OCI-LY3 (cell line): ENCODE measurements around the gene BMI1.

ENCODE experiments used
- CTCF ChIP-seq: fragments of 200-600, 300-600 bp; sonication (generic); IDR thresholded peaks from 2 replicates; pipeline ENCODE4 v1.5.1; 2014; ENCODE audit warnings: antibody characterized with exemption, low read length, low read depth
- EZH2phosphoT487 ChIP-seq: fragments of 200-600 bp; shearing (Covaris generic); IDR thresholded peaks from 2 replicates; pipeline ENCODE4 v1.6.1; 2018; ENCODE audit warnings: antibody characterized with exemption, mixed run types, low read depth

DNA sequence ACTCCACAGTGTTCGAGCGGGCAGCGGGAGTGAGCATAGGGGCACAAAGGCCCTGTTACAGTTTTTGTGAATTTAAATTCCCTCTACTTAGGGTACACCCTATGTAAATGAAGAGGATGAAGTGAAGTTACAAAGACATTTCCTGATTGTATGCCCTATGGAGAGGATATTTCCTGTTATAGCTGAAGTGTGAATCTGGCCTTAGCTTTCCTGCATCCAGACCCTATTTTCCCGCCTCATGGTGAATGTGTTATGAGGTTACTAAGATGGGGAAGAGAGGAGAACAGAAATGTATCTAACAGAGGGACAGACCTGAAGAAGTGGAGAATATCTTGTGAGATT, 42.5 kb upstream of the BMI1 start:
- TF ChIP-seq CTCF (no peak), EZH2phosphoT487 (no peak)
